Measurements from ENCODE around the gene GNG2. TPM values are rescaled to one million over a fixed set of nuclear protein-coding genes. Genes with fewer than 3 reads are reported as not detected.

The GNG2 gene
- total RNA-seq, 6 experiments from 2014 or later: 1.9 to 7.6 (median 3.5) TPM

- intact Hi-C loops (cut with DNase I): no loop called here
- Histone ChIP-seq H3K27ac (no peak overlapping the region), H3K4me3 (no peak overlapping the region), H3K27me3 (no peaks in the 10 kb centered on the region), H3K9me3 (no peaks in the 10 kb centered on the region), H3K4me1 (no peaks in the 10 kb centered on the region), H3K36me3 (no peaks in the 10 kb centered on the region)
- ATAC-seq (no peak), DNase-seq (no peak)
- 60% methylated on average over 1 of the region's 1 CpG for WGBS (ENCODE audit: insufficient coverage, low coverage, low lambda C conversion rate, missing lambda C conversion rate)
- TF ChIP-seq, protein P1, sequence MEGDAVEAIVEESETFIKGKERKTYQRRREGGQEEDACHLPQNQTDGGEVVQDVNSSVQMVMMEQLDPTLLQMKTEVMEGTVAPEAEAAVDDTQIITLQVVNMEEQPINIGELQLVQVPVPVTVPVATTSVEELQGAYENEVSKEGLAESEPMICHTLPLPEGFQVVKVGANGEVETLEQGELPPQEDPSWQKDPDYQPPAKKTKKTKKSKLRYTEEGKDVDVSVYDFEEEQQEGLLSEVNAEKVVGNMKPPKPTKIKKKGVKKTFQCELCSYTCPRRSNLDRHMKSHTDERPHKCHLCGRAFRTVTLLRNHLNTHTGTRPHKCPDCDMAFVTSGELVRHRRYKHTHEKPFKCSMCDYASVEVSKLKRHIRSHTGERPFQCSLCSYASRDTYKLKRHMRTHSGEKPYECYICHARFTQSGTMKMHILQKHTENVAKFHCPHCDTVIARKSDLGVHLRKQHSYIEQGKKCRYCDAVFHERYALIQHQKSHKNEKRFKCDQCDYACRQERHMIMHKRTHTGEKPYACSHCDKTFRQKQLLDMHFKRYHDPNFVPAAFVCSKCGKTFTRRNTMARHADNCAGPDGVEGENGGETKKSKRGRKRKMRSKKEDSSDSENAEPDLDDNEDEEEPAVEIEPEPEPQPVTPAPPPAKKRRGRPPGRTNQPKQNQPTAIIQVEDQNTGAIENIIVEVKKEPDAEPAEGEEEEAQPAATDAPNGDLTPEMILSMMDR (IDR thresholded peaks at IDR 0.05): no peak
- TF ChIP-seq POLR2A (IDR thresholded peaks at IDR 0.05): no peak
These were observed 34.5 kb upstream of the GNG2 start for GRCh38 chr14:51825926-51826325.

- intact Hi-C loops (cut with DNase I): no loop called here
- Histone ChIP-seq H3K9me3 (no peaks in the 10 kb centered on the region), H3K27ac (no peak overlapping the region), H3K4me1 (no peaks in the 10 kb centered on the region), H3K36me3 (no peaks in the 10 kb centered on the region), H3K4me3 (no peak overlapping the region), H3K27me3 (no peaks in the 10 kb centered on the region)
- TF ChIP-seq, protein P1 (IDR thresholded peaks at IDR 0.05): no peak
- no peak for TF ChIP-seq POLR2A (IDR thresholded peaks at IDR 0.05)
- DNase-seq: peak in 2 of 3 donors; percentile 33 to 59
- ATAC-seq: peak; percentile 45 to 50 (median 47)
- WGBS (ENCODE audit: insufficient coverage, low coverage, low lambda C conversion rate, missing lambda C conversion rate): 24% methylated on average over 5 of the region's 8 CpGs
These were observed 32.2 kb upstream of the GNG2 start for GRCh38 chr14:51828017-51828797.

GRCh38 chr14:51834240-51834639, 26.2 kb upstream of the GNG2 start:
- intact Hi-C loops (cut with DNase I): no loop called here
- Histone ChIP-seq H3K27ac (no peak overlapping the region), H3K4me3 (no peak overlapping the region), H3K36me3 (no peaks in the 10 kb centered on the region), H3K9me3 (no peaks in the 10 kb centered on the region), H3K4me1 (no peaks in the 10 kb centered on the region), H3K27me3 (no peaks in the 10 kb centered on the region)
- ATAC-seq: no peak
- WGBS (ENCODE audit: insufficient coverage, low coverage, low lambda C conversion rate, missing lambda C conversion rate): no CpG with 5 or more reads among the region's 8 CpGs
- no peak for DNase-seq
- TF ChIP-seq POLR2A (IDR thresholded peaks at IDR 0.05): no peak
- TF ChIP-seq, protein P1 (IDR thresholded peaks at IDR 0.05): no peak

DNA sequence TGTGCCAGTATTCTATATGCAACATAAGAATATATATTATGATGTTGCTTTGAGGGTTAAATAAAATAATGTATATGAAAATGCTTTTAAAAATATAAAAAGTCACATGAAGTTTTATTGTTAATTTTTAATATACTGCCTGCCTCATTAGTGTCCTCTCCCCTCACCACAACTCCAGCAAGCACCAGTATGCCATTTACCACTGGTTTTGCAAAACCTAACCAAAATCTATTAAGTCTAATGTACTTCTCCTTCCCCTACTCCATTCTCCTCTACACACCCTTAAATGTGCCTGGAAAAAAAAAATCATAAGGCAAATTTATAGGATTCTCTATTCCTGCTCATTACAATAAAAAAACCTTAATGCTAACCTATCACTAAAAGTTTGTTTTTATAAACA, 24.0 kb upstream of the GNG2 start:
- no peak for TF ChIP-seq POLR2A (IDR thresholded peaks at IDR 0.05)
- TF ChIP-seq, protein P1 (IDR thresholded peaks at IDR 0.05): no peak
- H3K4me3 ChIP-seq: no peak overlapping the region
- no peaks in the 10 kb centered on the region for H3K27me3 ChIP-seq
- no peak for ATAC-seq
- intact Hi-C loops (cut with DNase I): no loop called here
- H3K9me3 ChIP-seq: no peaks in the 10 kb centered on the region
- no peak for DNase-seq
- H3K27ac ChIP-seq: no peak overlapping the region
- no peaks in the 10 kb centered on the region for H3K36me3 ChIP-seq
- no peaks in the 10 kb centered on the region for H3K4me1 ChIP-seq
